Measurements from ENCODE around the gene FAM210A.
A peak's percentile ranks its signal among the peaks of the same experiment; 100 is the strongest.
"Not testable (repeated sequence)": the region's sequence is repeated elsewhere in the genome, so short reads cannot be mapped to it uniquely, and the experiment has no call there.

Gene FAM210A

GRCh38 chr18:13696961-13697360 lies 29.4 kb downstream of the FAM210A start:
- DNase-seq, result no peak

- DNase-seq, result not testable (repeated sequence)
Observed at GRCh38 chr18:13695337-13695736, 31.0 kb downstream of the FAM210A start.

GRCh38 chr18:13690060-13690459 lies 36.3 kb downstream of the FAM210A start:
- DNase-seq, result not testable (repeated sequence)

DNA sequence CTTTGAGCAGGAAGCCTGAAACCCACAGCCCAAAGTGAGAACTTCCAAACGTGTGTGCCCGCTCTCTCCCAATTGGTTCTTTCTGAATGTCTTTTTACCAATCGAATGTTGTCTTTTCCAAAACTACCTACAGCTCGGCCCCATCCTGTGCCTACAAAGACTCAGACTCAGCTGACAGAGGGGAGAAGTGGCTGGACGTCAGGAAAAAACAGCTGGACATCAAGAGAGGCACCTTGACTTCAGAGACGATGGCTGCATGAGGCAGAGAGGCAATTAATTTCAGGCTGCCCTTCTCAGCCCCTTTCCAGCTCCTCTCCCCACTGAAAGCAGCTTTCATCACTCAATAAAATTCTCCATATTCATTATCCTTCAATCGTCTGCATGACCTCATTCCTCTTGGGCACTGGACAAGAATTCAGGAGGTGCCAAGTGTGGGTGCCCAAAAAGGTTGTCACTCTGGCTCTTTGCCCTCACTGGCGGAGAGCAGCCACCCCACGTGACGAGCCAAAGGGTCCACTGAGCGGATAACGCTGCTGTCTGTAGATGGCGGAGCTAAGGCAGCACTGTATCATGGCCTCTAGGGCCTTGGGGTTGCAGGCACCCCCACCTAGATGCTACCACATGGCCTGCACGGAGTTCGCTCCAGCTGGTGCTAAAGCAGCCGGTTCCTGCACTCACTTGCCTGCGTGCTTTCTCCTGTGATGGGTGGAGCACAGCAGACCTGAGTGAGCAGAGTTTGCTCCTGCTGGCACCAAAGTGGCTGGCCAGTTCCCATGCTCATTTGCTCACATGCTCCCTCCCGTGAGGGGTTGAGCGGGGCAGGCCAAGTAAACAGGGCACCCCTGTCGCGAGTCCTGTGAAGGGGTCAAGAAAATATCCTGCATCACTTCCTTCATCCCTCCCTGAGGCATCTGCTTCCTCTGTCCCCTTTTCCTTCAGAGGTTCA lies 37.9 kb downstream of the FAM210A start:
- DNase-seq, result no peak

- DNase-seq, result no peak
Observed at GRCh38 chr18:13684546-13684945, 41.8 kb downstream of the FAM210A start.

GRCh38 chr18:13681701-13682100 lies 44.7 kb downstream of the FAM210A start:
- no peak for DNase-seq

- DNase-seq, result no peak
Observed at GRCh38 chr18:13680612-13681011, 45.7 kb downstream of the FAM210A start.

- DNase-seq, result not testable (repeated sequence)
Observed at GRCh38 chr18:13677350-13677749, 49.0 kb downstream of the FAM210A start.

DNA sequence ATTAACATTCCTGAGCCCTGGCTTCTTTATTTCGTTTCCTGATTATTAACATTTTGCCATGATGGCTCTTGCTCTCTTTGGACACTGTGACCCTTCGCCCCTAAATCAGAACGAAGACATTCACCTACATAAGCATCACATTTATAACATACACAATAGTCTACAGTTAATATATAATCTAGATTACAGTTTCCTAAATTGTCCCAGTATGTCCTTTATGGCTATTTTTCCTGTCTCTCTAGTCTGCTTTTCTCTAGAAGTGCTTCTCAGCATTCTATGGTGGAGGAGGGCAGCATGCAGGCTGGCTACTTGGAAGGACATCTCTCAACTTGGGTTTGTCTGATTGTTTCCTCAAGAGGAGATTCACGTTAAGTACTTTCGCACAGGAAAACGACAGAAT lies 49.9 kb downstream of the FAM210A start:
- no peak for DNase-seq

DNA sequence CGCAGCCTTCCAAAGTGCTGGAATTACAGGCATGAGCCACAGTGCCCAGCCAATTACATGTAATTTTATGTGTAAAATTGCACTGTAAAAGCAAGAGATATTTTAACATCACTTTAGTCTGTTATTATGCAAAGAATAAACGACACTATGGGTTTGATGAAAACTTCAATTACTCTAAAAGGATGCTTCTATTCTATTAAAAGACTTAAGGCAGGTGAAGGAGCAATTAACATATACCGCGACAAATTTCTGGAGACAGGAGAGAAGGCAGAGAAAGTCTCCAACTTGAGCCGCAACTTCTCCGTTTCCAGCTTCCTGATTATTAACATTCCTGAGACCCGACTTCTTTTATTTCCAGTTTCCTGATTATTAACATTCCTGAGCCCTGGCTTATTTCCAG lies 53.7 kb downstream of the FAM210A start:
- DNase-seq, result peak; percentile 19

DNA sequence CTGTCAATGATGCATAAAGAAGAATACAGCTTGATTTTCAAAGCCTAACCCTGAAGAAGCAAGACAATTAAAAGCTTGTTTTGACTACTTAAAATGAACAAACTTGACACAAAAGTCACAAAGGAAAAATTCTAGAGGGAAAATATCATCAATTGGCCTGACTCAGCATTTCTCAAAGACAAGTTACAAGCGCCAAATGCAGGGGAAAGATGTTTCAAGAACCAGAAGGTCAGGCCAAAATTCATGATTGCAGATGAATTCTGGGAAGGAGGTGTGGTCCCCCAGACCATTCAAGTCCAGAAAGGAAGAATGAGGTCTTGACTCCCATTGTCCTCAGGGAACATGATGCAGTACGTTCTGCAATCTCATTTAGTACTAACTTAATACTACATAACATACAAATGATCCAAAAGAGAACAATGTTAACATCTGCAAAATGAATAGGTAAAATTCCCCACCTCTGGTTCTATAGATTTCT lies 64.5 kb downstream of the FAM210A start:
- DNase-seq, result no peak

- no peak for DNase-seq
Observed at GRCh38 chr18:13661051-13661778, 65.1 kb downstream of the FAM210A start.

GRCh38 chr18:13660510-13660909 lies 65.8 kb downstream of the FAM210A start:
- DNase-seq, result no peak

DNA sequence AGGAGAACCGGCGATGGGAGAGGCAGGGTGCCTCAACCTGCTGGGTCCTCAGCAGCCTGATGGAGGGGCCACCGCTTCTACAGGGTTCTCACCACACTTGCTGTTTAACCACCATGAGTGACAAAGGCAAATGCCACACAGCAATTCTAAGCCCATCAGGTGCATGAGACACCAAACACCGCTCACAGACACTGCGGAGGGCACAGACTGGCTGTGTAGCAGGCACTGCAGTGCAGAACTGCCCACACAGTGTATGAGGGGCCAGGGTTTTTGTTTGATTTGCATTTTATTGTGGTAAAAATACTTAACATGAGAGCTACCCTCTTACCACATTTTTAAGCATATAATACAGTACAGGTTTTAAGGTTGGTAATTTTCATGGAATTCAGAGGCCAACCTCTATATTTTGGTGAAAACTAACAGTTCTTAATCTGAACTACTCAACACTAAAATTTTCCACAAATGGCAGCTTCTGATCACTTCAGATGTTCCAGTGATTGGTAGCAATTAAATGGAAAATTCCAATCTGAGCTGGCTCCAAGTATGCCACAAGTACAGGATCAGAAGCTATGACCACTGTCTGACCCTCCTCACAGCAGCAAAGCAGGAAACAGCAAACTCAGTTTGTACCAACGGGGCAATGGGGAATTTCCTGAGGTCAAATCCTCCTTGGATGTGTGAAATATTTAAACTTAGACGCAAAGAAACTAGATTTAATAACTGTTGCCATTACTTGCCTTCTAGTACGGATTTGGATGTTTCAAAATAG lies 67.7 kb downstream of the FAM210A start:
- DNase-seq, result no peak

GRCh38 chr18:13657974-13658373 lies 68.4 kb downstream of the FAM210A start:
- no peak for DNase-seq

DNA sequence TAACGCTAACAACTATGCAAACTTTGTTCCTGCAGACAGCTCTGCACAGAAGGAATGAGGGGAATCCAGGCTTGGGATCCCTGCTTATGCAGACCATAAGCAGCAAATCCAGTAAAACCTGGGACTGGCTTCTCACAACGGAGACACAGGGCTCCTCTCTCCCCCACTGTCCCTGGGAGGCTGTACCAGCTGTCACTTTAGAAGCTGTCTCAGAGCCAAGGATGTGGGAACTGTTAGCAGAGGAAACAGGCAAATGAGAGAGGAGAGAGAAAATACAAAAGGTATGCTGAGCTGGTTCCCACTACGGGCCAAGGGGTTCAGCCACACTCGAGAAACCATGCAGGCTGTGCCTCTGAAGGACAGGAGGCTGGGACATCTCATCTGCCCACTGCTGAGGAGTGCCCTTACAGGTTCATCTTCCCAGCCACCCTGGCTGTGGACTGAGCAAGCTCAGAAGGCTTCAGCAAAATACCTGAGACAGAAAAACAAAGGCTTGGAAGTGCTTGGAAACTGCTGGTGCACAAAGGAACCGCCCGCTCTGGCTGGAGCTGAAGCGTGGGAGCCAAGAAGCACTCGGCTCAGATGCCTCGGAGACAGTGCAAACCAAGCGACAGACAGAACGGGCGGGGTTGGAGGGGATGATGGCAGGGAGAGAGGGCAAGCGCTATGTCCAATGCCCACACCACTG lies 72.5 kb downstream of the FAM210A start:
- no peak for DNase-seq

DNA sequence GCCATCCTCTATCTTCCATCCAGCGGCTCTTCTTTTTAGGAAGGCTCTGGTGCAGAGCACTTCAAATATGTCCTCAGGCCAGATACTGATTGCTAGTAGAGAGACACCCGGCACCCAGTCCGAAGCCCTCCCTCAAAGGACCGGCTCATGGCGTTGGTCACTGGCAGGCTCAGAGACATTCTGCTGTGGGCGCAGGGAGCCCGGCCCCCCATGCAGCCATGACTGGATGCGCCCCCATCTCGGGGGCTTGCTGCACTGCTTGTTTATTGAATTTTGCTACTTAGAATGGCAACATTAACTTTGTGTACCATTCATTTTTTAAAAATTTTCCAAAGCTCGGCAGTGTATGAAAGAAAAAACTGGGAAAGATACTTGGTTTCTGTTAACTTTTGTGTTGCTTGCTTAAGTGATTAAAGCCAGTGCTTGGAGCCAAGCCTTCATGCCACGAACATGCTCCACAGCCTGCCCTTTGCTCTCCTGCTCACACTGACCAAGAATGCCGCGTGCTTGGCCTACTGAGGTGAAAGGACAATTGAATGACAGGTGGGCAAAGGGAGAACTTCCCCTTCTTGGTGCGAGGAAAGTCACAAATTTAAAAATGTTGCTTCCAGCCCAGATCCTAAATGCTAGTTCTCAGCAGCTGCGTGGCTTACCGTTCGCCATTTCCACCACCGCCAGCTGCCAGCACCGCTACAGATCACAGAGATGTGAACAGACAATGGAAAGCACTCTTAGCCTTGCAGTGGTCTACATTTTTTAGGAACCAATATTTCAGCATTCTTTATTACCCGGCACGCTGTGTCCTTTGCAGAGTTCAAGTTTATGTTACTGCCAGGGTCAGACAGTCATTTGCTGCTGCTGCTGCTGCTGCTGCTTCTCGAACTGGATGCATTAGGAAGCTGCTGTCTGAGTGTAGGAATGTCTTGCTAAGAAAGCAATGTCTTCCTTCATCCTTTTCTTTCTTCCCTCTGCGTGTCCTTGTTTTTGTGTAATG lies 76.7 kb downstream of the FAM210A start:
- no peak for DNase-seq

DNA sequence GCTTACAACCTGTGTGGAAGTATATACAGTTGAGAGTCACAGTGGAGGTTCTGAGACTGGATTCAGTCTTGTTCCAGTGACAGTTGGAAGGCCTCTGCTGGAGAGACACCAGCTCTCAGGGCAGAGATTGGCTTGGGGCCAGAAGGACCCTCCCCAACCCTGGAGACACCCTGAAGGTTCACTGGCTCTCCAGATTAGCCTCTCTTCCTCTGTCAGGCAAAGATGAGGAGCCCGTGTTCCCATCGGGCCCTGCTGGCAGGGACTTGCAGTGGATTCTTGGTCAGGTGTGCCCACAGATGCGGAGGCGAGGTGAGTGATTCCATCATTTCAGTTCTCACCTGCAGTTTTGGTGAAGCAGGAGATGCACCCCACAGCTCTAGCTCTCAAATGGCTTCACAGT lies 78.6 kb downstream of the FAM210A start:
- no peak for DNase-seq

DNA sequence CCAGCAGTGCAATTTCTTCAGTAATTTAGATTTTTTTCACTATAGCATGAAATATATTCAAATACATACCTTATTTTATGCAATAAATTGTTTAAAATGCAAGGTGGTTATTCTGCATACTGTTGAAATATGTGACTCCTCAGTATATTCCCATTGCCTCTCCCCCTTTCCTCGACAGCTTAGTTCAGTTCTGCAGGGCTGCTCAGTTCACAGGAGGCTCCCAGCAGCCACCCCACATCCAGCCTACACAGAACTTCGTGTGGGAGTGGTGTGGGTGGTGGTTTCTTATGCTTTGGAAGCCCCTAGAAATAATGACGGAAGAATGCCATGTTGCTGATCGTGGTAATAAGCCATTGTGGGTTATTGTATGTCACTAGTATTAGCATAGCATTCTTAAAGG lies 79.7 kb downstream of the FAM210A start:
- no peak for DNase-seq

DNA sequence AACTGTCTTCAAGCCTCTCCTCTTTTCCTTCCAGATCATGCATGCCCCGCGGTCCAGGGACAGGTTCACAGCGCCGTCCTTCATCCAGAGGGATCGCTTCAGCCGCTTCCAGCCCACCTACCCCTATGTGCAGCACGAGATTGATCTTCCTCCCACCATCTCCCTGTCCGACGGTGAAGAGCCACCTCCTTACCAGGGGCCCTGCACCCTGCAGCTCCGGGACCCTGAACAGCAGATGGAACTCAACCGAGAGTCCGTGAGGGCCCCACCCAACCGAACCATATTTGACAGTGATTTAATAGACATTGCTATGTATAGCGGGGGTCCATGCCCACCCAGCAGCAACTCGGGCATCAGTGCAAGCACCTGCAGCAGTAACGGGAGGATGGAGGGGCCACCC lies 81.3 kb downstream of the FAM210A start:
- no peak for DNase-seq

DNA sequence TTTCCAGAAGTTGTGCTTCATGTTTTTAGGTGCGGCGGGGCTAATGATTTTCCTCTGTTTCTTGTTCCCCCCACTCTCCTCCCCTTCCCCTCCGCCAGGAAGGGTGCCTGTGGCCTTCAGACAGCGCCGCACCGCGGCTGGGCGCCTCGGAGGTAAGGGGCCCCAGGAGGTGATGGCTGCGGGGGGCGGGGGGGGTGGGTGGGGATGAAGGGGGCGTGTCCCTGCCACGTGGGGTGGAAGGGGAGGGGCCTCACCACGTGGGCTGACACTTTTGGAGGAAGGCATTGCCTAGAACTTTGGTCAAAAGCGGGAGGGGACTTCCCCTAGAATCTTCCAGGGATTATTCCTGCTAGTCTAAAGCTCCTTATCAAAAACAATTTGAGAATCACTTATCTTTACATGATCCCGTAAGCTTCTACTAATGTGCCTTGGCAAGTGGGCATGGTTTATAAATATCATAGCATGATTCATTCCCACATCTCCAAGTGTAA lies 83.1 kb downstream of the FAM210A start:
- DNase-seq, result no peak

All from fibroblast of upper back skin (primary cell).